ENCODE measurements around the gene RXRA.

The RXRA gene

GRCh38 chr9:134473141-134474054, 147.1 kb downstream of the RXRA start:
- H3K9me3 ChIP-seq: peaks cover 4% of the 10 kb centered on the region; the same call in 1 of the 2 replicates
- H3K4me2 ChIP-seq: peak overlapping the region; percentile 95
- H3K9ac ChIP-seq: peak overlapping the region; percentile 93
- H3K4me1 ChIP-seq: peaks cover 83% of the 10 kb centered on the region
- peak overlapping the region; percentile 99 for H3K27ac ChIP-seq
- no peaks in the 10 kb centered on the region for H3K27me3 ChIP-seq
- TF ChIP-seq Cebpa-rat (IDR thresholded peaks at IDR 0.05): no peak
- H3K4me3 ChIP-seq: no peak overlapping the region
- H3K36me3 ChIP-seq: no peaks in the 10 kb centered on the region
- H4K20me1 ChIP-seq: no peaks in the 10 kb centered on the region

GRCh38 chr9:134474055-134474370, 147.8 kb downstream of the RXRA start:
- no peak for TF ChIP-seq Cebpa-rat (IDR thresholded peaks at IDR 0.05)
- H3K36me3 ChIP-seq: no peaks in the 10 kb centered on the region
- H3K27ac ChIP-seq: peak overlapping the region; percentile 99
- H3K4me1 ChIP-seq: peaks cover 83% of the 10 kb centered on the region
- H3K27me3 ChIP-seq: no peaks in the 10 kb centered on the region
- peak overlapping the region; percentile 95 for H3K4me2 ChIP-seq
- H3K9ac ChIP-seq: peak overlapping the region; percentile 93
- H3K9me3 ChIP-seq: peaks cover 4% of the 10 kb centered on the region; the same call in 1 of the 2 replicates
- H4K20me1 ChIP-seq: no peaks in the 10 kb centered on the region
- peak overlapping the region; percentile 31; the same call in 1 of the 2 replicates for H3K4me3 ChIP-seq

GRCh38 chr9:134475011-134475790, 148.9 kb downstream of the RXRA start:
- Histone ChIP-seq H3K27me3 (no peaks in the 10 kb centered on the region), H3K9me3 (peaks cover 4% of the 10 kb centered on the region; the same call in 1 of the 2 replicates), H3K36me3 (no peaks in the 10 kb centered on the region), H3K4me2 (peak overlapping the region; percentile 95), H3K4me3 (peak overlapping the region; percentile 31; the same call in 1 of the 2 replicates), H4K20me1 (no peaks in the 10 kb centered on the region), H3K27ac (peak overlapping the region; percentile 99), H3K4me1 (peaks cover 94% of the 10 kb centered on the region), H3K9ac (peak overlapping the region; percentile 93)
- no peak for TF ChIP-seq Cebpa-rat (IDR thresholded peaks at IDR 0.05)

- Histone ChIP-seq H3K36me3 (no peaks in the 10 kb centered on the region), H3K4me1 (peaks cover 99% of the 10 kb centered on the region), H3K27me3 (no peaks in the 10 kb centered on the region), H3K9me3 (no peaks in the 10 kb centered on the region), H3K4me2 (peak overlapping the region; percentile 82), H4K20me1 (no peaks in the 10 kb centered on the region), H3K4me3 (no peak overlapping the region), H3K9ac (peak overlapping the region; percentile 93), H3K27ac (peak overlapping the region; percentile 99)
- TF ChIP-seq Cebpa-rat (IDR thresholded peaks at IDR 0.05): no peak
Measured at GRCh38 chr9:134476272-134476941, 150.2 kb downstream of the RXRA start.

- no peaks in the 10 kb centered on the region for H4K20me1 ChIP-seq
- H3K4me3 ChIP-seq: no peak overlapping the region
- no peaks in the 10 kb centered on the region for H3K27me3 ChIP-seq
- no peaks in the 10 kb centered on the region for H3K9me3 ChIP-seq
- H3K4me1 ChIP-seq: peaks cover 99% of the 10 kb centered on the region
- no peaks in the 10 kb centered on the region for H3K36me3 ChIP-seq
- H3K9ac ChIP-seq: peak overlapping the region; percentile 93
- TF ChIP-seq Cebpa-rat (IDR thresholded peaks at IDR 0.05): no peak
- H3K4me2 ChIP-seq: peak overlapping the region; percentile 82
- H3K27ac ChIP-seq: peak overlapping the region; percentile 99
Measured at GRCh38 chr9:134476942-134477335, 150.7 kb downstream of the RXRA start.

GRCh38 chr9:134477342-134477925, 151.2 kb downstream of the RXRA start:
- TF ChIP-seq Cebpa-rat (IDR thresholded peaks at IDR 0.05): no peak
- peaks cover 99% of the 10 kb centered on the region for H3K4me1 ChIP-seq
- H3K4me3 ChIP-seq: no peak overlapping the region
- H3K9ac ChIP-seq: peak overlapping the region; percentile 93
- H3K36me3 ChIP-seq: no peaks in the 10 kb centered on the region
- no peaks in the 10 kb centered on the region for H4K20me1 ChIP-seq
- H3K27me3 ChIP-seq: no peaks in the 10 kb centered on the region
- peak overlapping the region; percentile 82 for H3K4me2 ChIP-seq
- H3K27ac ChIP-seq: peak overlapping the region; percentile 99
- H3K9me3 ChIP-seq: no peaks in the 10 kb centered on the region

- no peaks in the 10 kb centered on the region for H4K20me1 ChIP-seq
- no peaks in the 10 kb centered on the region for H3K27me3 ChIP-seq
- H3K36me3 ChIP-seq: no peaks in the 10 kb centered on the region
- H3K4me1 ChIP-seq: peaks cover 99% of the 10 kb centered on the region
- H3K4me3 ChIP-seq: no peak overlapping the region
- peak overlapping the region; percentile 99 for H3K27ac ChIP-seq
- no peaks in the 10 kb centered on the region for H3K9me3 ChIP-seq
- H3K9ac ChIP-seq: peak overlapping the region; percentile 93
- H3K4me2 ChIP-seq: peak overlapping the region; percentile 82
- no peak for TF ChIP-seq Cebpa-rat (IDR thresholded peaks at IDR 0.05)
Measured at GRCh38 chr9:134477927-134478326, 151.7 kb downstream of the RXRA start.

- Histone ChIP-seq H4K20me1 (no peaks in the 10 kb centered on the region), H3K27ac (peak overlapping the region; percentile 97), H3K4me3 (no peak overlapping the region), H3K36me3 (no peaks in the 10 kb centered on the region), H3K4me2 (peak overlapping the region; percentile 94), H3K4me1 (peaks cover 99% of the 10 kb centered on the region), H3K27me3 (no peaks in the 10 kb centered on the region), H3K9me3 (no peaks in the 10 kb centered on the region), H3K9ac (no peak overlapping the region)
- TF ChIP-seq Cebpa-rat (IDR thresholded peaks at IDR 0.05): no peak
Measured at GRCh38 chr9:134481762-134482161, 155.5 kb downstream of the RXRA start.

- H3K36me3 ChIP-seq: no peaks in the 10 kb centered on the region
- 0 out of 2 replicates have a peak overlapping the region, but pooled peaks have one; percentile 73 for H3K9ac ChIP-seq
- H3K9me3 ChIP-seq: no peaks in the 10 kb centered on the region
- no peak for TF ChIP-seq Cebpa-rat (IDR thresholded peaks at IDR 0.05)
- peaks cover 99% of the 10 kb centered on the region for H3K4me1 ChIP-seq
- no peak overlapping the region for H3K4me3 ChIP-seq
- no peaks in the 10 kb centered on the region for H4K20me1 ChIP-seq
- H3K27me3 ChIP-seq: no peaks in the 10 kb centered on the region
- peak overlapping the region; percentile 97 for H3K27ac ChIP-seq
- peak overlapping the region; percentile 94 for H3K4me2 ChIP-seq
Measured at GRCh38 chr9:134482226-134482625, 156.0 kb downstream of the RXRA start.

Data from BLaER1 (cell line).